ENCODE results near the gene CD177. TPM values are rescaled to one million over a fixed set of nuclear protein-coding genes. Genes with fewer than 3 reads are reported as not detected.

CD177 gene
- total and polyA plus RNA-seq, 2 donors (not counting 3 experiments of a cell fraction or from before 2014, with no cell fraction given), result 0.18 TPM; not detected in 1

DNA sequence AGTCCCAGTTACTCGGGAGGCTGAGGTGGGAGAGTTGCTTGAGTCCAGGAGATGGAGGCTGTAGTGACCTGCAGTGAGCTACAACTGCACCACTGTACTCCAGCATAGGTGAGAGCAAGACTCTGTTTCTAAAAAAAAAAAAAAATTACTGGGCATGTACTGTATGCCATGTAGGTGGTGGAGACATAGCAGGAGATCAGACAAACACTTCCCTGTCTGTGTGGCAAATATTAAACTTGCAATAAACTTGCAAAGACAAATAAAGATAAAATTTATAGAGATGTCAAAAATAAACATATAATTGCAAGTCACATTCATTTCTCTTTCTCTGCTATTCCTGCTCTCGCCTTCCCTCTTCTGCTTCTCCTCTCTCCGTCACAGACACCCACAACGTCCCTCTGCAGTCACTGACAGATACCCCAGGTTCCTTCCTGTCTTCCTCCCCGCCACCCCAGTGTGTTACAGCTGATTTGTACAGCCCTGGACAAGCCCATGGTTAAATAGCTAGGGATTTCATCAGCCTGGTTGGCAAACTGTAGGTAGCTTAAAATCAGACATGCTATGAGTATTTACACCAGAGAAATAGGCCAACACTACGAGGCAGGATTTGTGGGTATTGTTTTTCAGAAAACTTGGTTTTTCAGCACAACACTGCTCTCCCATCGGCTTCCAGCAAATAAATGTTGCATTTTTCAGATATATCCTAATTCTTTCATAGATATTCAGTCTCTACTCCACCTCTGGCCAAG, 1.3 kb upstream of the CD177 start:
- intact Hi-C loops (cut with micrococcal nuclease), result no loop called here
- BruUV-seq (replicated peaks), result no TSS peak
- CTCF ChIA-PET, result no interaction called here

More for the DNA sequence above, 1.3 kb upstream of the CD177 start:
- DNase-seq (ENCODE audit: low read depth, low spot score) (no peak), FAIRE-seq (no peak)
- no peak for TF ChIP-seq POLR2A (IDR thresholded peaks at IDR 0.05; ENCODE audit: low read depth, low read length)
- TF ChIP-seq POLR2AphosphoS5 (IDR thresholded peaks at IDR 0.05; ENCODE audit: insufficient read depth, low read depth, low read length), result no peak
- TF ChIP-seq EZH2 (IDR thresholded peaks at IDR 0.05; ENCODE audit: borderline replicate concordance, low read depth, low read length, severe bottlenecking), result no peak
- TF ChIP-seq, protein P1, sequence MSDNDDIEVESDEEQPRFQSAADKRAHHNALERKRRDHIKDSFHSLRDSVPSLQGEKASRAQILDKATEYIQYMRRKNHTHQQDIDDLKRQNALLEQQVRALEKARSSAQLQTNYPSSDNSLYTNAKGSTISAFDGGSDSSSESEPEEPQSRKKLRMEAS (IDR thresholded peaks at IDR 0.05; ENCODE audit: insufficient read depth, insufficient read length), result no peak
- no peak for TF ChIP-seq MYC (IDR thresholded peaks at IDR 0.05; ENCODE audit: low read depth, low read length)
- TF ChIP-seq FOS (IDR thresholded peaks at IDR 0.05; ENCODE audit: borderline replicate concordance, insufficient read depth, low read length), result no peak
- no peak for TF ChIP-seq GATA2 (IDR thresholded peaks at IDR 0.05; ENCODE audit: insufficient read depth, insufficient read length, low read depth, low read length)
- TF ChIP-seq, protein P2, sequence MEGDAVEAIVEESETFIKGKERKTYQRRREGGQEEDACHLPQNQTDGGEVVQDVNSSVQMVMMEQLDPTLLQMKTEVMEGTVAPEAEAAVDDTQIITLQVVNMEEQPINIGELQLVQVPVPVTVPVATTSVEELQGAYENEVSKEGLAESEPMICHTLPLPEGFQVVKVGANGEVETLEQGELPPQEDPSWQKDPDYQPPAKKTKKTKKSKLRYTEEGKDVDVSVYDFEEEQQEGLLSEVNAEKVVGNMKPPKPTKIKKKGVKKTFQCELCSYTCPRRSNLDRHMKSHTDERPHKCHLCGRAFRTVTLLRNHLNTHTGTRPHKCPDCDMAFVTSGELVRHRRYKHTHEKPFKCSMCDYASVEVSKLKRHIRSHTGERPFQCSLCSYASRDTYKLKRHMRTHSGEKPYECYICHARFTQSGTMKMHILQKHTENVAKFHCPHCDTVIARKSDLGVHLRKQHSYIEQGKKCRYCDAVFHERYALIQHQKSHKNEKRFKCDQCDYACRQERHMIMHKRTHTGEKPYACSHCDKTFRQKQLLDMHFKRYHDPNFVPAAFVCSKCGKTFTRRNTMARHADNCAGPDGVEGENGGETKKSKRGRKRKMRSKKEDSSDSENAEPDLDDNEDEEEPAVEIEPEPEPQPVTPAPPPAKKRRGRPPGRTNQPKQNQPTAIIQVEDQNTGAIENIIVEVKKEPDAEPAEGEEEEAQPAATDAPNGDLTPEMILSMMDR (IDR thresholded peaks at IDR 0.05; ENCODE audit: extremely low read depth in 1 of 2, insufficient read depth in 1 of 2, low read depth in 1 of 2, low read length in 2 of 2), result no peak
- no peak for TF ChIP-seq JUN (IDR thresholded peaks at IDR 0.05; ENCODE audit: borderline replicate concordance, insufficient read depth, insufficient read length, low read depth)
- Histone ChIP-seq H3K79me2 (ENCODE audit: control insufficient read depth, insufficient read depth, low read length) (no peaks in the 10 kb centered on the region), H4K20me1 (replicated peaks; ENCODE audit: control insufficient read depth, extremely low read depth, insufficient read depth, low read length) (no peaks in the 10 kb centered on the region), H3K9ac (replicated peaks; ENCODE audit: extremely low read depth, insufficient read depth, low read length) (no peak overlapping the region), H3K27ac (ENCODE audit: insufficient read depth, low read depth, low read length) (no peak overlapping the region), H3K9me3 (replicated peaks; ENCODE audit: control insufficient read depth, insufficient read depth, low read length) (no peaks in the 10 kb centered on the region), H3K36me3 (ENCODE audit: control insufficient read depth in 2 of 2, extremely low read depth in 1 of 2, insufficient read depth in 2 of 2, low read length in 2 of 2) (no peaks in the 10 kb centered on the region), H2AFZ (ENCODE audit: low read depth, low read length) (no peak overlapping the region), H3K4me3 (replicated peaks in 1 of 3; ENCODE audit: insufficient read depth in 1 of 3, low read depth in 1 of 3, low read length in 3 of 3) (no peak overlapping the region), H3K9me1 (replicated peaks; ENCODE audit: control insufficient read depth, extremely low read depth, insufficient read depth, low read length) (no peaks in the 10 kb centered on the region), H3K4me1 (ENCODE audit: control insufficient read depth, extremely low read depth, insufficient read depth, low read length) (no peaks in the 10 kb centered on the region), H3K27me3 (ENCODE audit: control insufficient read depth in 2 of 2, insufficient read depth in 2 of 2, low read length in 2 of 2) (no peaks in the 10 kb centered on the region), H3K4me2 (ENCODE audit: insufficient read depth, low read length) (no peak overlapping the region)
- POLR2A ChIA-PET, result no interaction called here
- dilution Hi-C loops (cut with MboI; ENCODE audit: extremely low pct_ligation_motif_present, low sequenced_read_pairs), result no loop called here
